Kidney glomerular epithelial cell (primary cell): ENCODE results near the gene VPS13D.
"Not testable (repeated sequence)": the region's sequence is repeated elsewhere in the genome, so short reads cannot be mapped to it uniquely, and the experiment has no call there.

Source experiments
- DNase-seq: peaks from one replicate; lab custom pipeline; 2025; lab: John Stamatoyannopoulos, UW

VPS13D gene

GRCh38 chr1:12515234-12515633 lies 285.4 kb downstream of the VPS13D start:
- no peak for DNase-seq

GRCh38 chr1:12516741-12517140 lies 286.9 kb downstream of the VPS13D start:
- no peak for DNase-seq

GRCh38 chr1:12518931-12519692 lies 289.3 kb downstream of the VPS13D start:
- DNase-seq = no peak

- DNase-seq = no peak
These were observed 290.0 kb downstream of the VPS13D start for GRCh38 chr1:12519693-12520364.

GRCh38 chr1:12521096-12521495 lies 291.3 kb downstream of the VPS13D start:
- no peak for DNase-seq

- not testable (repeated sequence) for DNase-seq
These were observed 292.9 kb downstream of the VPS13D start for GRCh38 chr1:12522780-12523179.

- no peak for DNase-seq
These were observed 294.4 kb downstream of the VPS13D start for GRCh38 chr1:12524266-12524665.

GRCh38 chr1:12525311-12526181 lies 295.7 kb downstream of the VPS13D start:
- no peak for DNase-seq

- DNase-seq = no peak
These were observed 297.7 kb downstream of the VPS13D start for GRCh38 chr1:12527564-12527963.

- DNase-seq = no peak
These were observed 298.4 kb downstream of the VPS13D start for GRCh38 chr1:12528021-12528852.

GRCh38 chr1:12529640-12530174 lies 299.9 kb downstream of the VPS13D start:
- no peak for DNase-seq

GRCh38 chr1:12530462-12531178 lies 300.8 kb downstream of the VPS13D start:
- no peak for DNase-seq

GRCh38 chr1:12531179-12531499 lies 301.3 kb downstream of the VPS13D start:
- DNase-seq = no peak

GRCh38 chr1:12532405-12533315 lies 302.8 kb downstream of the VPS13D start:
- DNase-seq = no peak

- no peak for DNase-seq
These were observed 306.3 kb downstream of the VPS13D start for GRCh38 chr1:12536023-12536639.

GRCh38 chr1:12537294-12537693 lies 307.5 kb downstream of the VPS13D start:
- DNase-seq = no peak

GRCh38 chr1:12537906-12538461 lies 308.2 kb downstream of the VPS13D start:
- no peak for DNase-seq

- DNase-seq = not testable (repeated sequence)
These were observed 308.7 kb downstream of the VPS13D start for GRCh38 chr1:12538536-12538935.

- DNase-seq = no peak
These were observed 309.5 kb downstream of the VPS13D start for GRCh38 chr1:12539320-12539704.
